Right lobe of liver (tissue), 4 donors: Measurements from ENCODE around the gene NR1D1.

Experiments
- POLR2A ChIP-seq: fragments of 450-650 bp; IDR thresholded peaks from one replicate; pipeline ENCODE4 v1.6.1; 2017; ENCODE audit warnings: antibody characterized with exemption, mild to moderate bottlenecking
- TF ChIP-seq, protein P1 (sequence below), 4 donors: fragments of 200-600 bp in 3 of 4; fragments of 450-650 bp in 1 of 4; IDR thresholded peaks; one replicate each; pipeline versions ENCODE4 v1.5.1 to v1.8.0; 2016 to 2022; ENCODE audit warnings: antibody characterized with exemption in 4 of 4, mild to moderate bottlenecking in 2 of 4
- donor health status: DM: no; HTN: no; CAD: no.
- donor health status: DM: no; HTN: no; CAD: no.
- donor health status: DM: no; HTN: yes; CAD: no.

DNA sequence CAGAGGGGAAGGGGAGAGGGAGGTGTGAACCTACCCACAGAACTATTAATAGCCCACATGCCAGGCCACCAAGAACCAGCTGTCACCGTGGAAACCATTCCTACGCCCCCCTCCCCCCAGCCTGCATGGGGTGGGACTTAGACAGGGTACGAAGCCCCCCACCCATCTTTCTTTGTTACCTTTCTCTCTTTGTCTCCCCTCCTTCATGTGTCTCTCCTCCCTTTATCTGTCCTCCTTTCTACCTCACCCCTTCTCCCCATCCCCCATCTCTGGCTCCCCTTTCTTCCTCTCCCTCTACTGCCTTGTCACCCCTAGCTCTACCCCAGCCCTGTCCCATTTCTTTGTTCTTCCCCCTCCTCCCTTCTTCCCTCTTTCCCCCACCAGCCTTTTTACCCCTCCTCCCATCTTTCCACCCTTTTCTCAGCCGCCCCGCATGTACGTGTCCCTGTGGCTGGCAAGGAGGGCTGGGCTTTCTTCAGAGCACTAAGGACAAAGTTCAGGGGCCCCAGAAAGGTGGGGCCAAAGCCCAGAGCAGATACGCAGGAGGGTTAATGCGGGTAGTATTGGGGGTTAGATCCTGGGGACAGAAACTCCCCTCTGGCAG, 29.6 kb downstream of the NR1D1 start:
- TF ChIP-seq, protein P1, sequence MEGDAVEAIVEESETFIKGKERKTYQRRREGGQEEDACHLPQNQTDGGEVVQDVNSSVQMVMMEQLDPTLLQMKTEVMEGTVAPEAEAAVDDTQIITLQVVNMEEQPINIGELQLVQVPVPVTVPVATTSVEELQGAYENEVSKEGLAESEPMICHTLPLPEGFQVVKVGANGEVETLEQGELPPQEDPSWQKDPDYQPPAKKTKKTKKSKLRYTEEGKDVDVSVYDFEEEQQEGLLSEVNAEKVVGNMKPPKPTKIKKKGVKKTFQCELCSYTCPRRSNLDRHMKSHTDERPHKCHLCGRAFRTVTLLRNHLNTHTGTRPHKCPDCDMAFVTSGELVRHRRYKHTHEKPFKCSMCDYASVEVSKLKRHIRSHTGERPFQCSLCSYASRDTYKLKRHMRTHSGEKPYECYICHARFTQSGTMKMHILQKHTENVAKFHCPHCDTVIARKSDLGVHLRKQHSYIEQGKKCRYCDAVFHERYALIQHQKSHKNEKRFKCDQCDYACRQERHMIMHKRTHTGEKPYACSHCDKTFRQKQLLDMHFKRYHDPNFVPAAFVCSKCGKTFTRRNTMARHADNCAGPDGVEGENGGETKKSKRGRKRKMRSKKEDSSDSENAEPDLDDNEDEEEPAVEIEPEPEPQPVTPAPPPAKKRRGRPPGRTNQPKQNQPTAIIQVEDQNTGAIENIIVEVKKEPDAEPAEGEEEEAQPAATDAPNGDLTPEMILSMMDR (IDR thresholded peaks at IDR 0.05) = no peak
- no peak for TF ChIP-seq POLR2A
